Measurements from ENCODE around the gene CUL1.

GRCh38 chr7:148819697-148820360 lies 121.1 kb downstream of the CUL1 start:
- TF ChIP-seq CTCF (IDR thresholded peaks at IDR 0.05) (no peak), POLR2A (IDR thresholded peaks at IDR 0.05) (no peak), POLR2AphosphoS5 (IDR thresholded peaks at IDR 0.05) (no peak)

All from gastroesophageal sphincter (tissue), 3 donors.